ENCODE measurements around the gene CNR2.

Gene CNR2

GRCh38 chr1:23827717-23828116 lies 85.4 kb downstream of the CNR2 start:
- TF ChIP-seq TAF1 (IDR thresholded peaks at IDR 0.05; ENCODE audit: borderline replicate concordance, insufficient read depth, low read length) (no peak), SIN3A (IDR thresholded peaks at IDR 0.05; ENCODE audit: borderline replicate concordance, insufficient read depth, low read length) (no peak), FOXP2 (optimal IDR thresholded peaks at IDR 0.05; ENCODE audit: borderline replicate concordance, extremely low read depth, extremely low read length, insufficient read depth) (no peak), POLR2AphosphoS5 (IDR thresholded peaks at IDR 0.05; ENCODE audit: low read depth, low read length) (no peak), REST (IDR thresholded peaks at IDR 0.05; ENCODE audit: insufficient read depth in 1 of 2, low read depth in 2 of 2, low read length in 2 of 2) (no peak)

GRCh38 chr1:23825762-23826522 lies 87.2 kb downstream of the CNR2 start:
- no peak for TF ChIP-seq FOXP2 (optimal IDR thresholded peaks at IDR 0.05; ENCODE audit: borderline replicate concordance, extremely low read depth, extremely low read length, insufficient read depth)
- TF ChIP-seq REST (IDR thresholded peaks at IDR 0.05; ENCODE audit: insufficient read depth in 1 of 2, low read depth in 2 of 2, low read length in 2 of 2): no peak
- no peak for TF ChIP-seq POLR2AphosphoS5 (IDR thresholded peaks at IDR 0.05; ENCODE audit: low read depth, low read length)
- no peak for TF ChIP-seq TAF1 (IDR thresholded peaks at IDR 0.05; ENCODE audit: borderline replicate concordance, insufficient read depth, low read length)
- TF ChIP-seq SIN3A (IDR thresholded peaks at IDR 0.05; ENCODE audit: borderline replicate concordance, insufficient read depth, low read length): no peak

GRCh38 chr1:23825076-23825761 lies 87.9 kb downstream of the CNR2 start, which contains the start of gene HMGCL:
TSS of gene HMGCL (minus strand) at chr1:23825429. CDS start at chr1:23825415, 14 bp downstream.
- TF ChIP-seq REST (IDR thresholded peaks at IDR 0.05; ENCODE audit: insufficient read depth in 1 of 2, low read depth in 2 of 2, low read length in 2 of 2) (peak in 1 of 2 experiments; percentile 44; a peak in 1 of 4 replicates), TAF1 (IDR thresholded peaks at IDR 0.05; ENCODE audit: borderline replicate concordance, insufficient read depth, low read length) (peak; percentile 95; the same call in 1 of the 2 replicates), POLR2AphosphoS5 (IDR thresholded peaks at IDR 0.05; ENCODE audit: low read depth, low read length) (peak; percentile 90), SIN3A (IDR thresholded peaks at IDR 0.05; ENCODE audit: borderline replicate concordance, insufficient read depth, low read length) (peak; percentile 66; the same call in 1 of the 2 replicates), FOXP2 (optimal IDR thresholded peaks at IDR 0.05; ENCODE audit: borderline replicate concordance, extremely low read depth, extremely low read length, insufficient read depth) (no peak)

GRCh38 chr1:23824711-23825075 lies 88.5 kb downstream of the CNR2 start:
- TF ChIP-seq FOXP2 (optimal IDR thresholded peaks at IDR 0.05; ENCODE audit: borderline replicate concordance, extremely low read depth, extremely low read length, insufficient read depth): no peak
- no peak for TF ChIP-seq REST (IDR thresholded peaks at IDR 0.05; ENCODE audit: insufficient read depth in 1 of 2, low read depth in 2 of 2, low read length in 2 of 2)
- TF ChIP-seq POLR2AphosphoS5 (IDR thresholded peaks at IDR 0.05; ENCODE audit: low read depth, low read length): no peak
- no peak for TF ChIP-seq SIN3A (IDR thresholded peaks at IDR 0.05; ENCODE audit: borderline replicate concordance, insufficient read depth, low read length)
- no peak for TF ChIP-seq TAF1 (IDR thresholded peaks at IDR 0.05; ENCODE audit: borderline replicate concordance, insufficient read depth, low read length)
